Measurements from ENCODE around the gene SH3BP5L. TPM values are rescaled to one million over a fixed set of nuclear protein-coding genes. Genes with fewer than 3 reads are reported as not detected.
"Not testable (repeated sequence)": the region's sequence is repeated elsewhere in the genome, so short reads cannot be mapped to it uniquely, and the experiment has no call there.

Gene SH3BP5L
- total RNA-seq, 6 experiments from 2014 or later: 29.8 to 42.1 (median 32.2) TPM

DNA sequence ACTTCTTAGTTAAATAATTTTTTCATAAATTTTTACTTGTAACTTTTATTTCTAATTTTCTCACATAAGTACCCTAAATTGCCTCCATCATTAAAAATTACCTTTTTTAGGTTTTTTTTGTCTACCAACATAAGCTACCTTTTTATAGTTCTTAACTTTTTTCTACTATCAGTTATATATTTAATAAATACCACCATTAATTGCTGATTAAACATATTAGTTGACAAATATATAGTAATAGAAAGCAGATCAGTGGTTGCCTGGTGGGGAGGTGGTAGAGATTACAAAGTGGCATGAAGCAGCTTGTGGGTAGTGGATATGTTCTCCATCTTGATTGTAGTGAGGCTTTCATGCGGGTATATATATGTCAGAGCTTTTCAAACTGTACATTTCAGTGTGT, 6.1 kb upstream of the SH3BP5L start:
- TF ChIP-seq, protein P1, sequence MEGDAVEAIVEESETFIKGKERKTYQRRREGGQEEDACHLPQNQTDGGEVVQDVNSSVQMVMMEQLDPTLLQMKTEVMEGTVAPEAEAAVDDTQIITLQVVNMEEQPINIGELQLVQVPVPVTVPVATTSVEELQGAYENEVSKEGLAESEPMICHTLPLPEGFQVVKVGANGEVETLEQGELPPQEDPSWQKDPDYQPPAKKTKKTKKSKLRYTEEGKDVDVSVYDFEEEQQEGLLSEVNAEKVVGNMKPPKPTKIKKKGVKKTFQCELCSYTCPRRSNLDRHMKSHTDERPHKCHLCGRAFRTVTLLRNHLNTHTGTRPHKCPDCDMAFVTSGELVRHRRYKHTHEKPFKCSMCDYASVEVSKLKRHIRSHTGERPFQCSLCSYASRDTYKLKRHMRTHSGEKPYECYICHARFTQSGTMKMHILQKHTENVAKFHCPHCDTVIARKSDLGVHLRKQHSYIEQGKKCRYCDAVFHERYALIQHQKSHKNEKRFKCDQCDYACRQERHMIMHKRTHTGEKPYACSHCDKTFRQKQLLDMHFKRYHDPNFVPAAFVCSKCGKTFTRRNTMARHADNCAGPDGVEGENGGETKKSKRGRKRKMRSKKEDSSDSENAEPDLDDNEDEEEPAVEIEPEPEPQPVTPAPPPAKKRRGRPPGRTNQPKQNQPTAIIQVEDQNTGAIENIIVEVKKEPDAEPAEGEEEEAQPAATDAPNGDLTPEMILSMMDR (IDR thresholded peaks at IDR 0.05): no peak
- Mint-ChIP-seq H3K36me3 (ENCODE audit: low read depth) (no peaks in the 10 kb centered on the region), H3K27ac (no peak overlapping the region), H3K27me3 (ENCODE audit: insufficient read depth) (no peaks in the 10 kb centered on the region), H3K9me3 (no peaks in the 10 kb centered on the region), H3K4me1 (ENCODE audit: low read depth) (peaks cover 26% of the 10 kb centered on the region), H3K4me3 (no peak overlapping the region)
- DNase-seq: no peak

DNA sequence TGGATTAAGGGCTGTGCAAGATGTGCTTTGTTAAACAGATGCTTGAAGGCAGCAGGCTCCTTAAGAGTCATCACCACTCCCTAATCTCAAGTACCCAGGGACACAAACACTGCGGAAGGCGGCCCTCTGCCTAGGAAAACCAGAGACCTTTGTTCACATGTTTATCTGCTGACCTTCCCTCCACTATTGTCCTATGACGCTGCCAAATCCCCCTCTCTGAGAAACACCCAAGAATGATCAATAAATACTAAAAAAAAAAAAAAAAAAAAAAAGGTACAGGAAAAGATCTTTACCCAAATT, 5.0 kb upstream of the SH3BP5L start:
- not testable (repeated sequence) for DNase-seq; H3K4me3 Mint-ChIP-seq; H3K9me3 Mint-ChIP-seq; H3K27ac Mint-ChIP-seq; H3K36me3 Mint-ChIP-seq (ENCODE audit: low read depth); H3K27me3 Mint-ChIP-seq (ENCODE audit: insufficient read depth)
- peaks cover 31% of the 10 kb centered on the region for H3K4me1 Mint-ChIP-seq (ENCODE audit: low read depth)

DNA sequence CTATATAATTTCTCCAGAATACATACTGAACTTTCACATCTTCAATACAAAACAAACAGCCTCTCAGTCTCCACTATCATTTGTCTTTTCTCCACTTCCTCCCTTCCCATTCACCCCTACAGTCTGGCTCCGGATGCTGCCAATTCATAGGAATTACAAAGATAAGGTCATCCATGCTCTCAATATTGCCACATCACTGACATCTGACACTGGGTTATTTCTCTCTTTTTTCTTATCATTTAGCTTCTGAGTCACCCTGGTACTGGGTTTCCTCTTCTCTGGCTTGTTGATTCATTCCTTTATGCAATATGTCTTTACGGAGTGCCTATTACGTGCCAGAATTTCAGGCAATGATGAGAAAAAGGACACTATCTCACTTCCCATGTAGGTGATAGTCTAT, 3.1 kb upstream of the SH3BP5L start:
- no peaks in the 10 kb centered on the region; the same call in 1 of the 2 replicates for H3K27me3 Mint-ChIP-seq (ENCODE audit: insufficient read depth)
- peak overlapping the region; percentile 80 for H3K27ac Mint-ChIP-seq
- H3K4me1 Mint-ChIP-seq (ENCODE audit: low read depth): peaks cover 44% of the 10 kb centered on the region
- peak; percentile 70 for DNase-seq
- peaks cover 11% of the 10 kb centered on the region for H3K36me3 Mint-ChIP-seq (ENCODE audit: low read depth)
- no peaks in the 10 kb centered on the region for H3K9me3 Mint-ChIP-seq
- TF ChIP-seq, protein P1 (IDR thresholded peaks at IDR 0.05): no peak
- H3K4me3 Mint-ChIP-seq: peak overlapping the region; percentile 16

DNA sequence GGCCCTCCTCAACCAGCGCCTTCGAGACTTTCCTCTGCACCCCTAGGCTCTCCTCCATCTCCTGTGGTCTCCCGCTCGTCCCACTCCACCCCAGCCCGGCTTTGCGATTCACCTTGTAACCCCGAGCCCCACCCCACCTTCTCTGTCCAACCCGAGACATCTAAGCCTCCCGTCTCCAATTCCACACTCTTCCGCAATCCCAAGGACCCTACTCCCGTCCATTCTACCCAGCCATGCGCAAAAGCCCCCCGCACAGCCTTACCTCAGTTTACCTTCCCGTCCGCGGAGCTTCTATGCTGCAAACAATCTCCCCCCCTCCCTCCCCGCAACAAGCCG, 174 bp downstream of the SH3BP5L start:
- Mint-ChIP-seq H3K9me3 (no peaks in the 10 kb centered on the region), H3K27me3 (ENCODE audit: insufficient read depth) (no peaks in the 10 kb centered on the region; the same call in 1 of the 2 replicates), H3K4me1 (ENCODE audit: low read depth) (peaks cover 77% of the 10 kb centered on the region), H3K27ac (peak overlapping the region; percentile 98), H3K4me3 (peak overlapping the region; percentile 94), H3K36me3 (ENCODE audit: low read depth) (peaks cover 36% of the 10 kb centered on the region)
- no peak for DNase-seq
- TF ChIP-seq, protein P1 (IDR thresholded peaks at IDR 0.05): no peak

DNA sequence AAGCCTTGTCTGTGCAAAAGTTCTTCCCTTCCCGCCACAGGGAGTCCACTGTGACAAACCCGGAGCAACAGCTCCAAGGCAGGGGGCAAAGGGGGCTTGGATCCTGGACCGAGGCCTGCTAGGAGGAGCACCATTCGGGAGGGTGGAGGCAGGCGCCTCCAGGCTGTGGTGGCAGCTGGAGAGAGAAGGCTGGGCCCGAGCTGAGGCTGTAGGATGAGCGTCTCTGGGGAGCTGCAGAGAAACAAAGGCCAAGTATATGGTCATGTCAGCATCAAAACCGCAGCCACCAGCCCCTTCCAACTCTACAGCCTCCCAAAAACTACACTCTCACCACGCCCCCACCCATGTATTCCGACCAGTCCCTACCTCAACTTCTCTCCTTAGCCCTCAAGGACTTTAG, 579 bp downstream of the SH3BP5L start:
- H3K4me3 Mint-ChIP-seq: peak overlapping the region; percentile 94
- H3K9me3 Mint-ChIP-seq: no peaks in the 10 kb centered on the region
- TF ChIP-seq, protein P1 (IDR thresholded peaks at IDR 0.05): no peak
- peak overlapping the region; percentile 98 for H3K27ac Mint-ChIP-seq
- no peaks in the 10 kb centered on the region; the same call in 1 of the 2 replicates for H3K27me3 Mint-ChIP-seq (ENCODE audit: insufficient read depth)
- no peak for DNase-seq
- H3K4me1 Mint-ChIP-seq (ENCODE audit: low read depth): peaks cover 81% of the 10 kb centered on the region
- peaks cover 40% of the 10 kb centered on the region for H3K36me3 Mint-ChIP-seq (ENCODE audit: low read depth)

DNA sequence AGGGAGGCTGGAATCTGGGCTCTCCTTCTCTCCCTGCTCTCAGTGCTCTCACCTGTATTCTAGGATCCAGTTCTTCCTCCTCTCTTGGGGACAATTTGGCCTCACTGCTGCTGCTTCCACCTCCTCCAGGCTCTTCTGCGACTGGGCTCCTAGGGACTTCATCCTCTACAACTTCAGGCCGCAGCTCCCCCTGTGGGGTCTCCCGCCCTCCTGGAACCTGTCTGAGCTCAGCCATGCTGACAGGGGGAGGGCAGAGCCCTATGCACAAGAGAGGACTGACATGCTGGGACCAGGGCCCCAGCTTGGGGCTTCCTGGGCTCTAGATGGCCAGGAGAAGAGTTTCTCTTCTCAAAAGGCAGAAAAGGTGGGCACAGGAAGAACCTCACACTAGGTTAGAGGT, 1.0 kb downstream of the SH3BP5L start:
- DNase-seq: no peak
- no peaks in the 10 kb centered on the region for H3K9me3 Mint-ChIP-seq
- H3K27ac Mint-ChIP-seq: peak overlapping the region; percentile 98
- TF ChIP-seq, protein P1 (IDR thresholded peaks at IDR 0.05): no peak
- H3K36me3 Mint-ChIP-seq (ENCODE audit: low read depth): peaks cover 44% of the 10 kb centered on the region
- H3K27me3 Mint-ChIP-seq (ENCODE audit: insufficient read depth): no peaks in the 10 kb centered on the region; the same call in 1 of the 2 replicates
- H3K4me3 Mint-ChIP-seq: peak overlapping the region; percentile 94
- peaks cover 85% of the 10 kb centered on the region for H3K4me1 Mint-ChIP-seq (ENCODE audit: low read depth)

Data from HFFc6 (cell line).